ENCODE measurements around the gene GPC6.

GPC6 gene

GRCh38 chr13:93562676-93563075 is 336.1 kb downstream of the GPC6 start:
- no peak for TF ChIP-seq CTCF (conservative IDR thresholded peaks at IDR 0.05; ENCODE audit: low read depth, low read length)
- no peak for DNase-seq (ENCODE audit: low read depth)
- H3K4me3 ChIP-seq (ENCODE audit: low read length): no peak overlapping the region

DNA sequence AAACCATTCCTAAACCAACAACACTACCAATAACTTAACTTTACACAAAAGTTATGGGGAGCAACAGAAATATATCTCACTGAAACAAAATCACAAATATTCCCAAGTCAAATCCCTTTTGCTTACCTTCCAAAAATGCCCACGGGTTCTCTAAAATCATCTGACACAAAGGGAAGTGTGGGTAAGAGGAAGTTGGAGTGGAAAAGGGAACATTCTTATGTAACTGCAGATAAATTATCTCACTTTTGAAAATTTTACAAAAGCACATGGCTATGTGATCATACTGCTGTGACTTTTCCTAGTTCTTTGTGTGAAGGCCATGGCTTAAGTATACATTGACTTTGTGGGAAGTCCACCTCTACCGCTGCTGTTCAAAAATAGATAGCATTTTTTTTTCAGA is 350.5 kb downstream of the GPC6 start:
- no peak for DNase-seq (ENCODE audit: low read depth)
- no peak for TF ChIP-seq CTCF (conservative IDR thresholded peaks at IDR 0.05; ENCODE audit: low read depth, low read length)

DNA sequence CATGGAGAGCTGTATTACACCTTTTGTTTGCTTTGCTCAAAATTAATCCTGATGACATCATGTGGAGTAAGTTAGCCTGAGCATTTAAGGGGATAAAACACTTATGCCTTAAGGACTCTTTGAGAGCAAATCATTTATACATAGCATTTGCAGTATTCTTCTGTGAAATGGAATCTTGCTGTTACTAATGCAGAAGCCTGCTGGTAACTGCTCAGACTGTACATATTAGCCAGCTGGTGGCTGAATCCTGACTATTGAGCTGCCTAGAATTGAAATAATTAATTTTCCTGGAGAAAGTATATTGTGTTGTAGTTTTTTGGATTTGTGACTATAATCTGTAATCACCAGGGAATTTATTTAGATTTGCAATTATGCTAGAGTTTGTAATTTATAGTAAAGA is 363.2 kb downstream of the GPC6 start:
- no peak for DNase-seq (ENCODE audit: low read depth)
- no peak for TF ChIP-seq CTCF (conservative IDR thresholded peaks at IDR 0.05; ENCODE audit: low read depth, low read length)

More for the DNA sequence above, 350.5 kb downstream of the GPC6 start:
- no peak overlapping the region for H3K4me3 ChIP-seq (ENCODE audit: low read length)

GRCh38 chr13:93603043-93603442 is 376.4 kb downstream of the GPC6 start:
- DNase-seq (ENCODE audit: low read depth): peak; percentile 17
- no peak for TF ChIP-seq CTCF (conservative IDR thresholded peaks at IDR 0.05; ENCODE audit: low read depth, low read length)
- H3K4me3 ChIP-seq (ENCODE audit: low read length): no peak overlapping the region

More for the DNA sequence above, 363.2 kb downstream of the GPC6 start:
- H3K4me3 ChIP-seq (ENCODE audit: low read length): no peak overlapping the region

- no peak for TF ChIP-seq CTCF (conservative IDR thresholded peaks at IDR 0.05; ENCODE audit: low read depth, low read length)
- DNase-seq (ENCODE audit: low read depth): no peak
- H3K4me3 ChIP-seq (ENCODE audit: low read length): no peak overlapping the region
These were observed 388.2 kb downstream of the GPC6 start for GRCh38 chr13:93614776-93615175.

- no peak for DNase-seq (ENCODE audit: low read depth)
- no peak overlapping the region for H3K4me3 ChIP-seq (ENCODE audit: low read length)
- no peak for TF ChIP-seq CTCF (conservative IDR thresholded peaks at IDR 0.05; ENCODE audit: low read depth, low read length)
These were observed 393.7 kb downstream of the GPC6 start for GRCh38 chr13:93620181-93620765.

- no peak for DNase-seq (ENCODE audit: low read depth)
- H3K4me3 ChIP-seq (ENCODE audit: low read length): no peak overlapping the region
- TF ChIP-seq CTCF (conservative IDR thresholded peaks at IDR 0.05; ENCODE audit: low read depth, low read length): no peak
These were observed 394.4 kb downstream of the GPC6 start for GRCh38 chr13:93621051-93621450.
